GM21528 (cell line): ENCODE results near the gene MEGF11.

ENCODE experiments used
- ATAC-seq: cut with Tn5 transposase; IDR thresholded peaks from one replicate; pipeline ENCODE4 v1.9.1; 2021; ENCODE audit warnings: mild to moderate bottlenecking, moderate library complexity; ENCODE audit not compliant: unreplicated experiment, low FRiP score

MEGF11 gene

GRCh38 chr15:65962187-65962586, 291.4 kb downstream of the MEGF11 start:
- no peak for ATAC-seq

- no peak for ATAC-seq
Observed at GRCh38 chr15:65960586-65960985, 293.0 kb downstream of the MEGF11 start.

- no peak for ATAC-seq
Observed at GRCh38 chr15:65958835-65959234, 294.7 kb downstream of the MEGF11 start.

- no peak for ATAC-seq
Observed at GRCh38 chr15:65957451-65957850, 296.1 kb downstream of the MEGF11 start.

GRCh38 chr15:65956899-65957298, 296.7 kb downstream of the MEGF11 start:
- no peak for ATAC-seq

GRCh38 chr15:65956307-65956706, 297.2 kb downstream of the MEGF11 start:
- no peak for ATAC-seq

GRCh38 chr15:65954289-65954741, 299.2 kb downstream of the MEGF11 start:
- no peak for ATAC-seq

- no peak for ATAC-seq
Observed at GRCh38 chr15:65953622-65954021, 299.9 kb downstream of the MEGF11 start.

GRCh38 chr15:65952391-65953053, 301.0 kb downstream of the MEGF11 start:
- no peak for ATAC-seq

- ATAC-seq = no peak
Observed at GRCh38 chr15:65951007-65951406, 302.5 kb downstream of the MEGF11 start.

GRCh38 chr15:65949491-65949890, 304.1 kb downstream of the MEGF11 start:
- ATAC-seq = no peak

GRCh38 chr15:65949011-65949410, 304.5 kb downstream of the MEGF11 start:
- ATAC-seq = no peak

- ATAC-seq = no peak
Observed at GRCh38 chr15:65948383-65948782, 305.2 kb downstream of the MEGF11 start.

- no peak for ATAC-seq
Observed at GRCh38 chr15:65947041-65947440, 306.5 kb downstream of the MEGF11 start.

- no peak for ATAC-seq
Observed at GRCh38 chr15:65945616-65946015, 307.9 kb downstream of the MEGF11 start.

- ATAC-seq = no peak
Observed at GRCh38 chr15:65944404-65944803, 309.1 kb downstream of the MEGF11 start.

GRCh38 chr15:65942436-65942835, 311.1 kb downstream of the MEGF11 start:
- no peak for ATAC-seq

GRCh38 chr15:65940618-65940909, 313.0 kb downstream of the MEGF11 start:
- ATAC-seq = no peak

GRCh38 chr15:65939901-65940617, 313.5 kb downstream of the MEGF11 start:
- ATAC-seq = no peak

GRCh38 chr15:65938604-65939003, 314.9 kb downstream of the MEGF11 start:
- no peak for ATAC-seq

- ATAC-seq = no peak
Observed at GRCh38 chr15:65937476-65937875, 316.1 kb downstream of the MEGF11 start.

GRCh38 chr15:65937054-65937453, 316.5 kb downstream of the MEGF11 start:
- ATAC-seq = no peak
